Measurements from ENCODE around the gene GZMH. TPM values are rescaled to one million over a fixed set of nuclear protein-coding genes. Genes with fewer than 3 reads are reported as not detected.
"Not testable (repeated sequence)": the region's sequence is repeated elsewhere in the genome, so short reads cannot be mapped to it uniquely, and the experiment has no call there.

Gene GZMH, protein sequence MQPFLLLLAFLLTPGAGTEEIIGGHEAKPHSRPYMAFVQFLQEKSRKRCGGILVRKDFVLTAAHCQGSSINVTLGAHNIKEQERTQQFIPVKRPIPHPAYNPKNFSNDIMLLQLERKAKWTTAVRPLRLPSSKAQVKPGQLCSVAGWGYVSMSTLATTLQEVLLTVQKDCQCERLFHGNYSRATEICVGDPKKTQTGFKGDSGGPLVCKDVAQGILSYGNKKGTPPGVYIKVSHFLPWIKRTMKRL
- polyA plus RNA-seq: 0.70 TPM
- long read RNA-seq, donor 1: 0 reads
- long read RNA-seq, donor 2: 0 reads
- long read RNA-seq, donor 3: 0 reads
- long read RNA-seq, donor 4: 0 reads
- long read RNA-seq, donor 5: 0 reads
- long read RNA-seq, donor 6: 0 reads
- long read RNA-seq, donor 7: 0 reads
- long read RNA-seq, donor 8: 0 reads
- long read RNA-seq, donor 9: 0 reads
- long read RNA-seq, donor 10: 0 reads
- long read RNA-seq, donor 11: 0 reads

DNA sequence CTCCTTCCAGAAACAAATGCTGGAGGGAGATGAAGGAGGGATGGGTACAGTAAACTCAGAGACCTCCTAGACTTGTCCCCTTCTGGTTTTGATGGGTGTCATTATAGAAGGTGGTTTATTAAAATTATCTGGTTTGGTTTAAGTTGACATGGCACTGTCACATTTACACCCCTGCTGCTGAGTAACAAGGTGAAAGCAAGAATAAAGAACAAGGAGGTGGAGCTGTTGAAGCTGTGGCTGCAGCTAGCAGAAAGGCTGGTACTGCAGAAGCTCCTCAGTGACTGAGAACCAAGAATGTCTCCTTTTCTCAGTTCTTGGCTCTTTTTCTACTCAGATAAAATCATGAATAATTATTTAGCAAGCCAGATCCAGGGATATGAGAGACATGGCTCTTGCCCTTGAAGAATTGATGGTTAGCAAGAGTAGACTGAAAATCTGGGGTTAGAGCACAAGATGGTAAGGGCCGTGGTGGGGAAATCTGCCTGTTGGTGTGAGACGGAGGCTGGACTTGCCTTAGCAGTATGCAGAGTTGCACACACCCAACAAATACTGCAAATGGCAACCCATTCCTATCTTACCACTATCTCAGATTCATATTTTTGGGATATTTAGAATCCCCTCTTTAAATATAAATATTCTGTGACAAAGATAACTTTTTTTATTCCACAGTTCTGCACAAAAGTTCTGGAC is at the start of gene GZMH:
GZMH (minus strand) TSS at position 31 of the 690 bp plus-strand sequence. CDS start 72 bp downstream, outside the sequence.
- H3K4me3 ChIP-seq (ENCODE audit: low read length): no peak within 1 kb of the TSS
- no peak for DNase-seq
- WGBS (ENCODE audit: insufficient coverage, low lambda C conversion rate): 100% methylated on average over 1 of the region's 2 CpGs
- peaks cover 19% of the 10 kb centered on the region for H3K4me1 ChIP-seq (ENCODE audit: control insufficient read depth, insufficient read depth, low read length)
- H3K9me3 ChIP-seq (ENCODE audit: control insufficient read depth, low read depth, low read length): no peaks in the 10 kb centered on the region
- H3K27me3 ChIP-seq (ENCODE audit: control insufficient read depth, insufficient read depth, low read length): no peaks in the 10 kb centered on the region
- no peaks in the 10 kb centered on the region for H3K36me3 ChIP-seq (ENCODE audit: control insufficient read depth, insufficient read depth, low read length)
- H3K27ac ChIP-seq (ENCODE audit: low read length): peak within 1 kb of the TSS; percentile 47

DNA sequence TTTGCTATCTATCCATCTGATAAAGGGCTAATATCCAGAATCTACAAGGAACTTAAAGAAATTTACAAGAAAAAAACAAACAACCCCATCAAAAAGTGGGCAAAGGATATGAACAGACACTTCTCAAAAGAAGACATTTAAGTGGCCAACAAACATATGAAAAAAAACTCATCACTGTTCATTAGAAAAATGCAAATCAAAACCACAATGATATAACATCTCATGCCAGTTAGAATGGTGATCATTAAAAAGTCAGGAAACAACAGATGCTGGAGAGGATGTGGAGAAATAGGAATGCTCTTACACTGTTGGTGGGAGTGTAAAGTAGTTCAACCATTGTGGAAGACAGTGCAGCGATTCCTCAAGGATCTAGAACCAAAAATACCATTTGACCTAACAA is 38.9 kb upstream of the GZMH start:
- not testable (repeated sequence) for H3K27me3 ChIP-seq (ENCODE audit: control insufficient read depth, insufficient read depth, low read length); DNase-seq; H3K27ac ChIP-seq (ENCODE audit: low read length); H3K4me1 ChIP-seq (ENCODE audit: control insufficient read depth, insufficient read depth, low read length); H3K36me3 ChIP-seq (ENCODE audit: control insufficient read depth, insufficient read depth, low read length); H3K4me3 ChIP-seq (ENCODE audit: low read length); H3K9me3 ChIP-seq (ENCODE audit: control insufficient read depth, low read depth, low read length)
- WGBS (ENCODE audit: insufficient coverage, low lambda C conversion rate): no CpG with 5 or more reads among the region's 1 CpG

DNA sequence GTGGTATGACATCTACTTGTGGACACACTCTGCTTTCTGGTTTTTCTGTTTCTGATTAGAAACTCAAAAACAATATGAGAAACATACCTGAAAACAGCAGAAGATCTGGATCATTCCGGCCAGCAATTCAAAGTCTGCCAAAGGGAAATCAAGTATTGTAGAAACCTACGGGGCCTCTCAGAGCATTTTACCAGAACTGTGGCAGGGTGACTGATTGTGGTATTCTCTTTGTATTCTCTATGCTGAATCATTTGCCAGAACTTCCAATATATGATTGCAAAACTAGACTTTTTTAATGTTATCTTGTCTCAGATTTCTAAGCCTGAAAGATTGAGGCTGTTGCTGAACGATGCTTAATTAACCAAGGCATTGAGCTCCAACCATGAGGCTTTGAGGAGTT is 30.4 kb upstream of the GZMH start:
- H3K27me3 ChIP-seq (ENCODE audit: control insufficient read depth, insufficient read depth, low read length): no peaks in the 10 kb centered on the region
- H3K36me3 ChIP-seq (ENCODE audit: control insufficient read depth, insufficient read depth, low read length): no peaks in the 10 kb centered on the region
- H3K4me3 ChIP-seq (ENCODE audit: low read length): no peak overlapping the region
- no peaks in the 10 kb centered on the region for H3K9me3 ChIP-seq (ENCODE audit: control insufficient read depth, low read depth, low read length)
- H3K27ac ChIP-seq (ENCODE audit: low read length): no peak overlapping the region
- no peak for DNase-seq
- no CpG with 5 or more reads among the region's 3 CpGs for WGBS (ENCODE audit: insufficient coverage, low lambda C conversion rate)
- H3K4me1 ChIP-seq (ENCODE audit: control insufficient read depth, insufficient read depth, low read length): no peaks in the 10 kb centered on the region

DNA sequence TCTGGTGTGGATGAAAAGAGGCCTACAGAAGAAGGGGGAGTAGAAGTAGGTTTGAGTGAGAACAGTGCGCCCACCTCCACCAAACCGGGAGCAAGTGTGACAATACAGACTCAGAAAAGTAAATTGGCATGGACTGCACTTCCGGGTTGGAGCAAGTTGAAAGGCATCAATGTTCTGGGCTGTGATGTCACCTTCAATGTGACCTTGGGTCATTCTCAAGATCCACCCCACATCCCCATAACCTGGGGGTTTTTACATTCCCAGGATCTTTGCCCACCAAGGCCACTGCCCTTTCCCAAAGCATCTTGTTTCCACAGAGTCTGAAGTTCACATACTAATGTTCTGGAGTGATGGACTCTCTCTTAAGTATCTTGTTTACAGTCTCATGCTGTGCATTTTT is 29.8 kb upstream of the GZMH start:
- Histone ChIP-seq H3K27me3 (ENCODE audit: control insufficient read depth, insufficient read depth, low read length) (no peaks in the 10 kb centered on the region), H3K4me3 (ENCODE audit: low read length) (no peak overlapping the region), H3K36me3 (ENCODE audit: control insufficient read depth, insufficient read depth, low read length) (no peaks in the 10 kb centered on the region), H3K4me1 (ENCODE audit: control insufficient read depth, insufficient read depth, low read length) (no peaks in the 10 kb centered on the region), H3K27ac (ENCODE audit: low read length) (no peak overlapping the region), H3K9me3 (ENCODE audit: control insufficient read depth, low read depth, low read length) (no peaks in the 10 kb centered on the region)
- WGBS (ENCODE audit: insufficient coverage, low lambda C conversion rate): no CpG with 5 or more reads among the region's 3 CpGs
- DNase-seq: no peak

DNA sequence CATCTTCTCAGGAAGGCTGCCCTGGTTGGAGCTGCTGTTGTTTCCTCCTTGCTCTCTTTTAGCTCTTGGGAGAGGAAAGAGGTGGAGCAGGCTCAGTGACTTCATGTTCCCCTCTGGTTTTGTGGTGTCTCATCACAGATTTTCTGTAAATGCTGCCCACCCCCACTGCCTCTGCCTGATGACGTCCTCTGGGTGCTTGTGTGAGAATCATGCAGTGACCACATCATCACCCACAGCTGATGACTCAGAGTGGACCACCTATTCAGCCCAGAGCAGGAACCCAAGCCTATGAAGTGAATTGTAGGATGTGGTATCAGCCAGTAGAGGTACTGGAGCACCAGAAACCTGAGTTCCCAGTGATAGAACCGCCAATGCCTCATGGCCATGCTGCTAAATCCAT is 24.7 kb upstream of the GZMH start, which contains the start of gene GZMB:
GZMB (minus strand) TSS at position 33 of the 400 bp plus-strand sequence; CDS start at position 3, 30 bp downstream.
- no peaks in the 10 kb centered on the region for H3K36me3 ChIP-seq (ENCODE audit: control insufficient read depth, insufficient read depth, low read length)
- H3K9me3 ChIP-seq (ENCODE audit: control insufficient read depth, low read depth, low read length): no peaks in the 10 kb centered on the region
- no CpG with 5 or more reads among the region's 2 CpGs for WGBS (ENCODE audit: insufficient coverage, low lambda C conversion rate)
- no peak within 1 kb of the TSS for H3K27ac ChIP-seq (ENCODE audit: low read length)
- H3K27me3 ChIP-seq (ENCODE audit: control insufficient read depth, insufficient read depth, low read length): no peaks in the 10 kb centered on the region
- H3K4me1 ChIP-seq (ENCODE audit: control insufficient read depth, insufficient read depth, low read length): peaks cover 12% of the 10 kb centered on the region
- no peak for DNase-seq
- no peak within 1 kb of the TSS for H3K4me3 ChIP-seq (ENCODE audit: low read length)

DNA sequence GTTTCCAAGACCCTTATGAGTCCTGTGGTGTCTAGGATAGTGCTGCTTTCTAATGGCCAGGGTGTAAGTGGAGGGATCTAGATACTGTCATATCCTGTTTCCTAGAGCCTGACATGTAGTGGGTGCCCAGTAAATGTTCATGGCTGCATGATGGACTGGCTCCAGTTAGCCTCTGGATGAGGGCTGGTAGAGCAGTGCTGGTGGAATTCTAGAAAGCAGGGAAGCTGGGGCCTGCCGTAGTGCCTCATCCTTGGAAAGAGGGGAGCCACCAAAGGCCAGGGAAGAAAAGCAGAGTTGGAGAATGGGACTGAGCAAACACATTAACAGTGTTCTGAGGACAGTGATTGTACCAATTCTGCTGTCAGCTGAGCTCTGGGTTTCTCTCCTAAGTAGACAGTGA is 23.9 kb upstream of the GZMH start:
- Histone ChIP-seq H3K4me1 (ENCODE audit: control insufficient read depth, insufficient read depth, low read length) (peaks cover 12% of the 10 kb centered on the region), H3K27ac (ENCODE audit: low read length) (no peak overlapping the region), H3K27me3 (ENCODE audit: control insufficient read depth, insufficient read depth, low read length) (no peaks in the 10 kb centered on the region), H3K9me3 (ENCODE audit: control insufficient read depth, low read depth, low read length) (no peaks in the 10 kb centered on the region), H3K36me3 (ENCODE audit: control insufficient read depth, insufficient read depth, low read length) (no peaks in the 10 kb centered on the region), H3K4me3 (ENCODE audit: low read length) (no peak overlapping the region)
- DNase-seq: no peak
- WGBS (ENCODE audit: insufficient coverage, low lambda C conversion rate): no CpG with 5 or more reads among the region's 1 CpG

DNA sequence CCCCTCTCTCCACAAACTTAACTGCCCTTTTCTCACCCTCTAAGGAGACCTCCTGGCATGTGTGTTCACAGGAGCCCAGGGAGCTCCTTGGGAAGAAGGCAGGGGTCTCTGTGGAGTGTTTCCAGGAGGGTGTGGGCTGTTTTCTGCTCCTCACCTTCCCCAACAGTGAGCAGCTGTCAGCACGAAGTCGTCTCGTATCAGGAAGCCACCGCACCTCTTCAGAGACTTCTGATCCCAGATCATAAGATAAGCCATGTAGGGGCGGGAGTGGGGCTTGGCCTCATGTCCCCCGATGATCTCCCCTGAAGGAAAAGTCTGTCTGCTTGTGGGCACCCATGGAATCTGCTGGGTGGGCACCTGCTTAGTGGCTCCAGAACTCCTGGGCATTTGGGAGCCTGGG is 23.3 kb upstream of the GZMH start:
- no CpG with 5 or more reads among the region's 6 CpGs for WGBS (ENCODE audit: insufficient coverage, low lambda C conversion rate)
- Histone ChIP-seq H3K4me1 (ENCODE audit: control insufficient read depth, insufficient read depth, low read length) (peaks cover 12% of the 10 kb centered on the region), H3K4me3 (ENCODE audit: low read length) (no peak overlapping the region), H3K36me3 (ENCODE audit: control insufficient read depth, insufficient read depth, low read length) (no peaks in the 10 kb centered on the region), H3K9me3 (ENCODE audit: control insufficient read depth, low read depth, low read length) (no peaks in the 10 kb centered on the region), H3K27me3 (ENCODE audit: control insufficient read depth, insufficient read depth, low read length) (no peaks in the 10 kb centered on the region), H3K27ac (ENCODE audit: low read length) (no peak overlapping the region)
- no peak for DNase-seq

DNA sequence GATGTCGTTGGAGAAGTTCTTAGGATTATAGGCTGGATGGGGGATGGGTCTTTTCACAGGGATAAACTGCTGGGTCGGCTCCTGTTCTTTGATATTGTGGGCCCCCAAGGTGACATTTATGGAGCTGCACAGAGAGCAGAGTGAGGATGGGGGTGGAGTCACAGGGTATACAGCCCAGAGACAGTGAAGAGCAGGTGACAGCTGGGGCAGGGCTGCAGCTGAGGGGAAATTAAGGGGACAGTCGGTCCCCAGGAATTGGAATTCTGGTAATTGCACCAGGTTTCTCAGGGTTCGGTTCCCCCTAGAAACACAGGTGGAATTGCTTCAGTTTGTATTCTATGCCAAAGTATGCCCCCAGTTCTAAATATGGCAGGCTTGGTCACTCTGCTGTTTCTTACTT is 22.9 kb upstream of the GZMH start:
- no peaks in the 10 kb centered on the region for H3K36me3 ChIP-seq (ENCODE audit: control insufficient read depth, insufficient read depth, low read length)
- no peak overlapping the region for H3K27ac ChIP-seq (ENCODE audit: low read length)
- no peaks in the 10 kb centered on the region for H3K9me3 ChIP-seq (ENCODE audit: control insufficient read depth, low read depth, low read length)
- H3K4me1 ChIP-seq (ENCODE audit: control insufficient read depth, insufficient read depth, low read length): peaks cover 12% of the 10 kb centered on the region
- peak in 1 of 2 donors; percentile 33 for DNase-seq
- WGBS (ENCODE audit: insufficient coverage, low lambda C conversion rate): 0% methylated on average over 1 of the region's 4 CpGs
- no peaks in the 10 kb centered on the region for H3K27me3 ChIP-seq (ENCODE audit: control insufficient read depth, insufficient read depth, low read length)
- no peak overlapping the region for H3K4me3 ChIP-seq (ENCODE audit: low read length)

DNA sequence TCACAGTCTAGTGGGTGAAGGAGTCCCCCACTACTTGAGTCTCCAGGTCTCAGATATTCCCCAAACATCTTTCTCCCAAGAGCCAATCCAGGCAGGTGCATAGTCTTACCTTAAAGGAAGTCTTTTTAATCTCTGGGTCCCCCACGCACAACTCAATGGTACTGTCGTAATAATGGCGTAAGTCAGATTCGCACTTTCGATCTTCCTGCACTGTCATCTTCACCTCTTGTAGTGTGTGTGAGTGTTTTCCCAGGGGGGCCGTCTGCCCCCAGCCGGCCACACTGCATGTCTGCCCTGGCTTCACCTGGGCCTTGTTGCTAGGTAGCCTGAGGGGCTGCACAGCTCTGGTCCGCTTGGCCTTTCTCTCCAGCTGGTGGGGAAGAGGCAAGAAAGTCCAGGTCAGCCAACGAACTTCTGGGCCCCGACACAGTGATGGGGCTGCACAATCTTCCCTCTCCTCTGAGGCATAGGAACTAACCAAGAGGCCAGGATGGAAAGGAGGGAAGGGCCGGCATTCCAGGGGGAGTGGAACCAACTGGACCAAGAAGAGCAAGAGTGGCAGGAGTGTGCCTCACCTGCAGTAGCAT is 22.4 kb upstream of the GZMH start:
- no peak for DNase-seq
- Histone ChIP-seq H3K27me3 (ENCODE audit: control insufficient read depth, insufficient read depth, low read length) (no peaks in the 10 kb centered on the region), H3K9me3 (ENCODE audit: control insufficient read depth, low read depth, low read length) (no peaks in the 10 kb centered on the region), H3K4me1 (ENCODE audit: control insufficient read depth, insufficient read depth, low read length) (peaks cover 12% of the 10 kb centered on the region), H3K4me3 (ENCODE audit: low read length) (no peak overlapping the region), H3K36me3 (ENCODE audit: control insufficient read depth, insufficient read depth, low read length) (no peaks in the 10 kb centered on the region), H3K27ac (ENCODE audit: low read length) (no peak overlapping the region)
- WGBS (ENCODE audit: insufficient coverage, low lambda C conversion rate): no CpG with 5 or more reads among the region's 11 CpGs

DNA sequence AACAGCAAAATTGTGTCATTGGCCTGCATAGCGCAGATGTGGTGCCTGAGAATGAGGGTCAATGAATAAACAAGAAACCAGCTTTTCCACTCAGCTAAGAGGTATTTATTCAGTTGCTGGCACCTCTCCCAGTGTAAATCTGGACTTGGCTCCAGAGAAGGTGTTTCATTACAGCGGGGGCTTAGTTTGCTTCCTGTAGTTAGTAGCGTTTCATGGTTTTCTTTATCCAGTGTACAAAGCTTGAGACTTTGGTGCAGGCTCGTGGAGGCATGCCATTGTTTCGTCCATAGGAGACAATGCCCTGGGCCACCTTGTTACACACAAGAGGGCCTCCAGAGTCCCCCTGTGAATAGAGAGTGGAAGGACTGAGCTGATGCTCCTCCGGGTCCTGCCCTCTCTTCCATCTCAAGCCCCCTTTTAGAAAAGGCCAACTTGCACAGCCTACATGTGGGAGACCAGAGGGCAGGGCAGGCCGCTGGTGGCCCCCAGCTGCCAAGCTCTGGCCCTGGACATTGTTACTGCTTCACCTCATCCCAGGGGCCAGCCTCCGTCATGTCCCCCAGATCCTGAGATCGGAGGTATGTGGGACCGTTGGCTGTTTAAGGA is 21.5 kb upstream of the GZMH start:
- DNase-seq: peak; percentile 37 to 74
- Histone ChIP-seq H3K9me3 (ENCODE audit: control insufficient read depth, low read depth, low read length) (no peaks in the 10 kb centered on the region), H3K27ac (ENCODE audit: low read length) (peak overlapping the region; percentile 14), H3K27me3 (ENCODE audit: control insufficient read depth, insufficient read depth, low read length) (no peaks in the 10 kb centered on the region), H3K4me3 (ENCODE audit: low read length) (no peak overlapping the region), H3K4me1 (ENCODE audit: control insufficient read depth, insufficient read depth, low read length) (peaks cover 12% of the 10 kb centered on the region), H3K36me3 (ENCODE audit: control insufficient read depth, insufficient read depth, low read length) (no peaks in the 10 kb centered on the region)
- WGBS (ENCODE audit: insufficient coverage, low lambda C conversion rate): no CpG with 5 or more reads among the region's 10 CpGs

Data from large intestine (tissue), 12 donors.